Trophoblast cell (in vitro differentiated cells and primary cell): ENCODE results near the gene IGF2R.

Source experiments
- DNase-seq, 2 donors: peaks; one replicate each; pipeline ENCODE4 v3.0.0-alpha.2; 2016
- H2AFZ ChIP-seq: 2 replicates; pipeline ENCODE4 v1.6.1; 2013; ENCODE audit warnings: low read length, moderate library complexity, mild to moderate bottlenecking; ENCODE audit not compliant: insufficient read depth, poor library complexity
- H2AK5ac ChIP-seq: 2 replicates; pipeline ENCODE4 v1.6.1; 2013; ENCODE audit warnings: mild to moderate bottlenecking, low read length
- H2BK120ac ChIP-seq: 2 replicates; pipeline ENCODE4 v1.6.1; 2013; ENCODE audit warnings: low read length, mild to moderate bottlenecking, moderate library complexity; ENCODE audit not compliant: insufficient read depth, poor library complexity
- H2BK12ac ChIP-seq: 2 replicates; pipeline ENCODE4 v1.6.1; 2013; ENCODE audit warnings: mild to moderate bottlenecking, low read length, moderate library complexity
- H2BK5ac ChIP-seq: 2 replicates; pipeline ENCODE4 v1.6.1; 2013; ENCODE audit warnings: low read length, low read depth, moderate library complexity, mild to moderate bottlenecking; ENCODE audit not compliant: poor library complexity
- H3K14ac ChIP-seq: 2 replicates; pipeline ENCODE4 v1.6.1; 2013; ENCODE audit warnings: mild to moderate bottlenecking, low read length
- H3K18ac ChIP-seq: 2 replicates; pipeline ENCODE4 v1.6.1; 2013; ENCODE audit warnings: mild to moderate bottlenecking, low read length
- H3K23ac ChIP-seq: 2 replicates; pipeline ENCODE4 v1.6.1; 2013; ENCODE audit warnings: low read length
- H3K27ac ChIP-seq: 2 replicates; pipeline ENCODE4 v1.5.1; 2013; ENCODE audit warnings: low read depth, mild to moderate bottlenecking, inconsistent platforms, low read length, moderate library complexity
- H3K27me3 ChIP-seq: 2 replicates; pipeline ENCODE4 v1.6.1; 2013; ENCODE audit warnings: inconsistent platforms, mild to moderate bottlenecking, low read length, moderate library complexity; ENCODE audit not compliant: insufficient read depth
- H3K36me3 ChIP-seq, 2 experiments: 1 replicate in 1 of 2; 2 replicates in 1 of 2; pipeline ENCODE4 v1.6.1; 2013; ENCODE audit warnings: low read length in 2 of 2, mild to moderate bottlenecking in 2 of 2, moderate library complexity in 1 of 2; ENCODE audit not compliant: insufficient read depth in 2 of 2, control insufficient read depth in 1 of 2
- H3K4ac ChIP-seq: 2 replicates; pipeline ENCODE4 v1.6.1; 2013; ENCODE audit warnings: low read depth, mild to moderate bottlenecking, low read length, moderate library complexity
- H3K4me1 ChIP-seq, 2 experiments: 1 replicate in 1 of 2; 2 replicates in 1 of 2; pipeline ENCODE4 v1.6.1; 2013; ENCODE audit warnings: low read length in 2 of 2, mild to moderate bottlenecking in 2 of 2, moderate library complexity in 1 of 2; ENCODE audit not compliant: insufficient read depth in 2 of 2, control insufficient read depth in 1 of 2
- H3K4me2 ChIP-seq: 2 replicates; pipeline ENCODE4 v1.6.1; 2013; ENCODE audit warnings: inconsistent platforms, mild to moderate bottlenecking, low read length, moderate library complexity
- H3K4me3 ChIP-seq: 2 replicates; pipeline ENCODE4 v1.5.1; 2013; ENCODE audit warnings: mild to moderate bottlenecking, low read depth, low read length, inconsistent platforms
- H3K79me1 ChIP-seq: one replicate; pipeline ENCODE4 v1.6.1; 2013; ENCODE audit warnings: low read length
- H3K79me2 ChIP-seq: 2 replicates; pipeline ENCODE4 v1.6.1; 2013; ENCODE audit warnings: low read length, mild to moderate bottlenecking; ENCODE audit not compliant: control insufficient read depth, insufficient read depth, poor library complexity
- H3K9ac ChIP-seq: 2 replicates; pipeline ENCODE4 v1.6.1; 2013; ENCODE audit warnings: mild to moderate bottlenecking, low read length
- H3K9me3 ChIP-seq: 2 replicates; pipeline ENCODE4 v1.6.1; 2013; ENCODE audit warnings: low read depth, mild to moderate bottlenecking, control low read depth, inconsistent platforms, low read length; ENCODE audit not compliant: insufficient read depth
- H4K12ac ChIP-seq: 2 replicates; pipeline ENCODE4 v1.6.1; 2013; ENCODE audit warnings: low read depth, mild to moderate bottlenecking, low read length, moderate library complexity
- H4K8ac ChIP-seq: 2 replicates; pipeline ENCODE4 v1.6.1; 2013; ENCODE audit warnings: low read depth, mild to moderate bottlenecking, low read length, moderate library complexity
- H4K91ac ChIP-seq: one replicate; pipeline ENCODE4 v1.6.1; 2013; ENCODE audit warnings: low read depth, mild to moderate bottlenecking, low read length, moderate library complexity
- WGBS: extraction: QIAGEN DNeasy Blood & Tissue Kit; methylation state at CpG from one replicate; pipeline ENCODE4 v1.1.7; 2013; ENCODE audit warnings: missing lambda C conversion rate; ENCODE audit not compliant: insufficient read length, insufficient coverage; ENCODE audit errors: extremely low coverage; 5-methylcytosine and 5-hydroxymethylcytosine counted together

IGF2R gene

GRCh38 chr6:159939591-159940016 is 29.3 kb upstream of the IGF2R start:
- H2BK12ac ChIP-seq, result no peak overlapping the region
- no peak for DNase-seq
- no peak overlapping the region for H2BK120ac ChIP-seq
- no peak overlapping the region for H3K23ac ChIP-seq
- no peak overlapping the region for H3K4me3 ChIP-seq
- no peak overlapping the region for H4K12ac ChIP-seq
- no peak overlapping the region for H3K27ac ChIP-seq
- no peak overlapping the region for H4K8ac ChIP-seq
- H3K4me2 ChIP-seq, result no peak overlapping the region
- H2BK5ac ChIP-seq, result no peak overlapping the region
- no peak overlapping the region for H3K14ac ChIP-seq
- peaks cover 5% of the 10 kb centered on the region for H3K9me3 ChIP-seq
- H3K27me3 ChIP-seq, result no peaks in the 10 kb centered on the region
- no CpG with 5 or more reads among the region's 6 CpGs for WGBS
- H3K18ac ChIP-seq, result no peak overlapping the region
- H2AFZ ChIP-seq, result no peak overlapping the region
- peaks cover 0 to 1% of the 10 kb centered on the region in 2 experiments for H3K4me1 ChIP-seq
- no peaks in the 10 kb centered on the region for H3K79me1 ChIP-seq
- no peak overlapping the region for H4K91ac ChIP-seq
- no peaks in the 10 kb centered on the region for H3K79me2 ChIP-seq
- H3K36me3 ChIP-seq, result no peaks in the 10 kb centered on the region
- H2AK5ac ChIP-seq, result no peak overlapping the region
- no peak overlapping the region for H3K4ac ChIP-seq
- H3K9ac ChIP-seq, result no peak overlapping the region

- no peak overlapping the region for H3K4me2 ChIP-seq
- no peaks in the 10 kb centered on the region for H3K36me3 ChIP-seq
- H3K79me2 ChIP-seq, result no peaks in the 10 kb centered on the region
- H2BK120ac ChIP-seq, result no peak overlapping the region
- no peak overlapping the region for H2BK5ac ChIP-seq
- H3K27ac ChIP-seq, result no peak overlapping the region
- H3K79me1 ChIP-seq, result no peaks in the 10 kb centered on the region
- no peaks in the 10 kb centered on the region for H3K27me3 ChIP-seq
- H3K4ac ChIP-seq, result no peak overlapping the region
- H3K18ac ChIP-seq, result no peak overlapping the region
- WGBS, result no CpG with 5 or more reads among the region's 11 CpGs
- H2AK5ac ChIP-seq, result no peak overlapping the region
- H2AFZ ChIP-seq, result no peak overlapping the region
- no peak overlapping the region for H4K91ac ChIP-seq
- peaks cover 0 to 1% of the 10 kb centered on the region in 2 experiments for H3K4me1 ChIP-seq
- DNase-seq, result peak; percentile 20 to 66
- H3K9me3 ChIP-seq, result peaks cover 4% of the 10 kb centered on the region
- no peak overlapping the region for H3K23ac ChIP-seq
- H4K8ac ChIP-seq, result no peak overlapping the region
- no peak overlapping the region for H3K9ac ChIP-seq
- no peak overlapping the region for H2BK12ac ChIP-seq
- H3K4me3 ChIP-seq, result peak overlapping the region; percentile 20
- no peak overlapping the region for H4K12ac ChIP-seq
- no peak overlapping the region for H3K14ac ChIP-seq
Measured at GRCh38 chr6:159941286-159942113, 27.4 kb upstream of the IGF2R start.

- Histone ChIP-seq H4K8ac (no peak overlapping the region), H3K9me3 (peaks cover 4% of the 10 kb centered on the region), H3K4me1 (peaks cover 0 to 1% of the 10 kb centered on the region in 2 experiments), H3K4ac (no peak overlapping the region), H3K23ac (no peak overlapping the region), H2AK5ac (no peak overlapping the region), H3K14ac (no peak overlapping the region), H3K27ac (no peak overlapping the region), H3K4me3 (no peak overlapping the region), H2BK120ac (no peak overlapping the region), H3K27me3 (no peaks in the 10 kb centered on the region), H3K4me2 (no peak overlapping the region), H3K18ac (no peak overlapping the region), H4K12ac (no peak overlapping the region), H2AFZ (no peak overlapping the region), H3K79me1 (no peaks in the 10 kb centered on the region), H3K79me2 (no peaks in the 10 kb centered on the region), H4K91ac (no peak overlapping the region), H3K36me3 (no peaks in the 10 kb centered on the region), H2BK12ac (no peak overlapping the region), H2BK5ac (no peak overlapping the region), H3K9ac (no peak overlapping the region)
- no CpG with 5 or more reads among the region's 6 CpGs for WGBS
- no peak for DNase-seq
Measured at GRCh38 chr6:159943101-159943632, 25.7 kb upstream of the IGF2R start.

GRCh38 chr6:159943968-159944598 is 24.8 kb upstream of the IGF2R start:
- Histone ChIP-seq H3K4ac (no peak overlapping the region), H2BK12ac (no peak overlapping the region), H3K36me3 (no peaks in the 10 kb centered on the region), H3K27ac (no peak overlapping the region), H2BK120ac (no peak overlapping the region), H3K4me1 (peaks cover 0 to 1% of the 10 kb centered on the region in 2 experiments), H3K18ac (no peak overlapping the region), H2BK5ac (no peak overlapping the region), H3K79me1 (no peaks in the 10 kb centered on the region), H3K9me3 (peaks cover 4% of the 10 kb centered on the region), H4K8ac (no peak overlapping the region), H3K4me3 (no peak overlapping the region), H3K9ac (no peak overlapping the region), H3K79me2 (no peaks in the 10 kb centered on the region), H2AK5ac (no peak overlapping the region), H4K12ac (no peak overlapping the region), H3K14ac (no peak overlapping the region), H3K4me2 (no peak overlapping the region), H3K23ac (no peak overlapping the region), H3K27me3 (no peaks in the 10 kb centered on the region), H2AFZ (no peak overlapping the region), H4K91ac (no peak overlapping the region)
- DNase-seq, result no peak
- no CpG with 5 or more reads among the region's 2 CpGs for WGBS
